NCI-H1105 treated with DMSO at 0.1 percent for 48 hours (cell line): ENCODE results near the gene DYDC2.

Source experiments
- DNase-seq: peaks from one replicate; lab custom pipeline; 2025; lab: John Stamatoyannopoulos, UW

The DYDC2 gene

DNA sequence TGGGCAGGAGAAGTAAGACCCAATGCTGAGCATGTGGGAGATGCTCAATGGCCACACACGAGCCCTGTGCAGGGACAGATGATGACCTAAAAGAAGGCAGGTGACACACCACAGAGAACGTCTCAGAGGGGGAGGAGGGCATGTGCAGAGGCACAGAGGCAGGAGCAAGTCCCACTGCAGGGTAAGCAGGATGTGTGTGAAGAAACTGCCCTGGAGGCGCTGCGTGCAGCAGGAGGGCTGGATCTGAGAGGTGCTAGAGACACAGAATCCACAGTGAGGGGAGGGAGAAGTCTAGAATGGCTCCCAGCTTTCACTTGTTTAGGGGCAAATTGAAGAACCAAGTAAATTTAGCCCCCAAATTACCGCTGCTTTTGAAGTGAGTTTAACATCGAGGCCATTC, 14.9 kb downstream of the DYDC2 start:
- DNase-seq: no peak

DNA sequence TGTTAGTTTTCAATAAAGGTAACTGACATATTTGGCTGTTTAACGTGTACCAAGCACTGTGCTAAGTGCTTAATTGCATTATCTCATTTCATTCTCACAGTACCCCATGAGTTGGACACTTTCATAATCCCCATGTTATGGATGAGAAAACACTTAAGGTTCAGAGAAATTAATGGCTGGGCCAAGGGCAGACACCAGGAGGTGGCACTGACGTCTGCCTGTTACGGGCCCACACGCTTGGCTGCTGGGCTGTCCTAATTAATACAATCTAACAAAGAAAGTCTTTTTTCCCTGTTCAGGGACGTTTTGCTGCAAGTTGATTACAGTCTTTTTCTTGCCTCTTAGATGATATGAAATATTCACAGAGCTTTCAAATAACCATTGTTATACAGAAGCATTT, 16.1 kb downstream of the DYDC2 start:
- DNase-seq: no peak

DNA sequence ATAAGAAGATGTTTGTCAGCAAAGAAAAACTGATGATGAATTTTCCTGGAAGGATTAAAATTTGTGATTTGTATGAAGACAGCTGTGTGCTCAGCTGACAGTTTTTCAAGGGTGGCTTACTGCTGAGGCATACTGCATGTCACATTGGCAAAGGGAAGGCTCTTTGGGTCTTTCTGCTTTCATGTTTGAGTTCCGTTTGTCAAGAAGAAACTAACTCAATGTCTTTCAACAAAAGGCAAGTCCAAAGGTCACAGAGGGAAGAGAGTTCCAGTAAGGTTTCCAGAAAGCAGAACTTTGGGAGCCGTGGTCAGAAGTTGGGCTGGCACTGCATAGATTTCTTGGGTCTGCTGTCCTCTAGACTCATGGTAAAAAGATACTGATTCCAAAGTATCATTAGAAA, 16.9 kb downstream of the DYDC2 start:
- no peak for DNase-seq

DNA sequence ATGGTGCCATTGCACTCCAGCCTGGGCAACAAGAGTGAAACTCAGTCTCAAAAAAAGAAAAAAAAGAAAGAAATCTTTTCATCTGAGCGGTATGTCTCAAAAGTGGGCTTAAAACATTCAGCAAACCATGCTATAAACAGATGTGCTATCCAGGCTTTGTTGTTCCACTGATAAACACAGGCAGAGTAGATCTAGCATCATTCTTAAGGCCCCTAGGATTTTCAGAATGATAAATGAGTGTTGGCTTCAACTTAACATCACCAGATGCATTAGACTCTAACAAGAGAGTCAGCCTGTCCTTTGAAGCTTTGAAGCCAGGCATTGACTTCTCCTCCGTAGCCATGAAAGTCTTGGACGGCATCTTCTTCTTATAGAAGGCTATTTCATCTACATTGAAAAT, 23.1 kb downstream of the DYDC2 start:
- DNase-seq: no peak

DNA sequence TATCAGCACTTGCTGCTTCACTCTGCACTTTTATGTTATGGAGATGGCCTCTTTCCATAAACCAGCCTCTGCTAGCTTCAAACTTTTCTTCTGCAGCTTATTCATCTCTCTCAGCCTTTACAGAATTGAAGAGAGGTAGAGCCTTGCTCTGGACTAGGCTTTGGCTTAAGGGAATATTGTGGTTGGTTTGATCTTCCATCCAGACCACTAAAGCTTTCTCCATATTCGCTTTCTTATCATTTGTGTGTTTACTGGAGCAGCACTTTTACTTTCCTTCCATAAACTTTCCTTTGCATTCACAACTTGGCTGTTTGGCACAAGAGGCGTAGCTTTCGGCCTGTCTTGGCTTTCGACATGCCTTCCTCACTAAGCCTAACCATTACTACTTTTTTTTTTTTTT, 23.6 kb downstream of the DYDC2 start:
- DNase-seq: no peak

DNA sequence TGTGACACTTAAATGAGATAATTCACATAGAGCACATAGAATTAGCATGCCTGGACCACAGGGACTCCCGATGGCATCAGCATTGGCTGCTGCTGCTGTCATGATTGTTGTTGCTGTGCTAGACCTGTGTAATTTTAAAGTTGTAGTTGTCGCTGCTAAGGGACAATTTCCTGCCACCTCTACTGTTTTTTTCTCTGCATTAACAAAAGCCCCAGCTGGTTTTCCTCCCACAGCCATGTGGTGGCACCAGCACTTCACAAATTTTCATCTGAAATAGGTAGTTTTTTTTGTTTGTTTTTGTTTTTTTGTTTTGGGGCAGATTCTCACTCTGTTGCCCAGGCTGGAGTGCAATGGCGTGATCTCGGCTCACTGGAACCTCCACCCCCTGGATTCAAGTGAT, 26.4 kb downstream of the DYDC2 start:
- no peak for DNase-seq

DNA sequence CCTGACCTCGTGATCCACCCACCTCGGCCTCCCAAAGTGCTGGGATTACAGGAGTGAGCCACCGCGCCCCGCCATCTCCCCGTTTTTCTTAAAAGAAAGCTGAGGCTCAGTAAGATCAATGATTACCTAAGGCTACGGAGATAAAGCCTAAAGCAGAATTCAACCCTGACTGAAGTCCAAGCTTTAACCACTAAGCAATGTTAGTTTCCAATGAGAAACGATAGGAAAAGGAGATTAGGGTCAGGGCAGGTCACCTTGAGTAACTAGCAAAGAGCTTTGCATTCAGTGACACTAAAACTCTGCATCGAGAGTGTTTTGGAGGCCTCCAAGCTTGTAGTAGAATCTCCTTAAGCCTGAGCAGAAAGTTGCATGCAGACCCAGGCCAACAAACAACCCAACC, 34.2 kb downstream of the DYDC2 start:
- DNase-seq: no peak

DNA sequence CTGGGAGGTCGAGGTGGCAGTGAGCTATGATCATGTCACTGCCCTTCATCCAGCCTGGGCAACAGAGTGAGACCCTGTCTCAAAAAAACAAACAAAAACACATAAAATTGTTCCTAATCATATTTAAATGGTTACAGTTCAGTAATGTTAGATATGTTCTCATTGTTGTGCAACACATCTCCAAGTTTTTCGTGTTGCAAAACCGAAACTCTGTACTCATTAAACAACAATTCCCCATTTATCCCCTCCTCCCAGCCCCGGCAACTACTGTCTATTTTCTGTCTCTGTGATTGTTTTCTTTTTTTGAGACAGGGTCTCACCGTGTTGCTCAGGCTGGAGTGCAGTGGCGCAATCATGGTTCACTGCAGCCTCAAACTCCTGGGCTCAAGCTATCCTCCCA, 35.7 kb downstream of the DYDC2 start:
- no peak for DNase-seq

DNA sequence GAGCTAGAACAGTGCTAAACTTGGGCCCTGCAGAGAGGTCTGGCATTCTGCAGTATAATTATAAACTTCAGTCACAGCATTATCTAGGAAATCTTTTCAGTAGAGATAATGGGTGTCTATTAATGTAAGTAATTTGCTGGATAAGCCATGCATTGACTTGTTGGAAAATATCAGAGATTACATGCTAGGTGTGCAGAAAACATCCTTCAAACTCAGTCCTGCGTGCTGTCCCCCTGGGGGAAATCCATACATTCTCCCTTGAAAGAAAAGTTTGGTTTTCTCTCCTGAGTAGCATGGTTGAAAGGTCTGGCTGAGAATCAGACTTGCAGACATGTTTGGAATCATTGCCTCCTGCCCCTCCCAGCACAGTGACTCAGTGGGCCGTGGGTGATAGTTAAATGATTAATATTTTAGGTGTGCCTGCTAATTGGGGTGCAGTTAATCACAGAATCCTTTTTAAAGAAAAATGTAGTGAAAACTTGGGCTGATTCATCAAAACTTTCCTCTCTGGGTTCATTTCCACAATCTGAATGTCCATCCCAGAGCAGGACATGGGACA, 37.9 kb downstream of the DYDC2 start:
- no peak for DNase-seq

DNA sequence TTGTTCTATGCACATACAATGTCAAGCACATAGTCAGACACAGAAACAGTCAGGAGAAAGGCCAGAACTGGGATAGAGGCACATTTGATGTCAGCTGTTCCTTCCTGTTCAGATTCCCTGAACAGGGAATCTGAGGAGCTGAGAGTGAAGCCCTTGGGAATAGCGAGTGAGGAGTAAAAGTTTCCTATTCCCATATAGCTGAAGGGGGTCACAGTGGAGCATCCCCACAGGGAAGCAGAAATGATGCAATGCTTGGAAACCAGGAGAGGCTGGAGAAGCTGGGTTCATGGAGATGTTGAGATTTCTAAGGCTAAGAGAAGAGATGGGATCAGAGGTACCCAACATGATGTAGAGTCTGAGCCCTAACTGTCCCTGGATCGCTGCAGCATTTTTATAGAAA, 40.4 kb downstream of the DYDC2 start:
- DNase-seq: no peak

DNA sequence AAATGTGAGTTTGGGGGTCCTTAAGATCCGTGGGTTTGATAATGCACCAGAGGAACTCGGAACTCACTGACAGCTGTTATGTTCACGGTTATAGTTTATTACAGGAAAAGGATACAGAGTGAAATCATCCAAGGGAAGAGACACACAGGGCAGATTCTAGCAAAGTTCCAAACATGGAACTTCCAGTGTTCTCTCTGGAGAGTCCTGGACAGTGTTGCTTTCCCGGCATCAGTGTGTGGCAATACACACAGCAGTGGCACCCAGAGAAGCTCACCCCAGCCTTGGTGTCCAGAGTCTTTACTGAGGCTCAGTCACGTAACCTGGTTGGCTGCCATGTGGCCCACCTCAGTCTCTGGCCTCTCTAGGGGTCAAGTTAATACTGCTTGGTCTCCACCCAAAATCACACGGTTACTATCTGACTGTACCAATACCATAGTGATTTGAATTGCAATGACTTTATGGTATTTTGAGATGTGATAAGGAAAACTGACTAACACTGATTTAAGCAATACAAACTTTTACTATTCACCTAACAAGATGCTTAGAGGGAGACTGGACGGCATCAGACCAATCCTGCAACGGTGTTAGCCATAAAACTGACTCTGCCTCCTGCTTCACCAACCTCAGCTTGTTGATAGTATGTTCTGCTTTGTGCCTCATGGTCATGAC, 43.7 kb downstream of the DYDC2 start:
- no peak for DNase-seq

DNA sequence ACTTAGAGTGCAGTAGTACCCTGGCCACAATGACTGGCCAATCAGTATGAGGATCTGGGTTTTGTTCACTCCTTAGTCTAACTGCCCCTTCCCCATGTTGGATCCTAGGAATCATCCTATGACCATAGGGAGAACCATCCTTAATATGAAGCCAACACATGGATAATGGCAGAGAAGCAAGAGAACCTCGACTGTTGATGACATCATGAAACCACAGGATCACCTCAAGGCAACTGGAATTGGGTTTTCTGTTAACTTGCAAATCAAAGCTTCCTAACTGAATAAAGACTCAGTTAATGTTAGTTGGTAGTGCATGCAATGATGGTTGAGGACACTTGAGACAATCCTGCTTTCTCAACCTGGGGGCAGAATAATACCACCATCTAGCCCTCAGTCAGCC, 48.5 kb downstream of the DYDC2 start:
- no peak for DNase-seq

DNA sequence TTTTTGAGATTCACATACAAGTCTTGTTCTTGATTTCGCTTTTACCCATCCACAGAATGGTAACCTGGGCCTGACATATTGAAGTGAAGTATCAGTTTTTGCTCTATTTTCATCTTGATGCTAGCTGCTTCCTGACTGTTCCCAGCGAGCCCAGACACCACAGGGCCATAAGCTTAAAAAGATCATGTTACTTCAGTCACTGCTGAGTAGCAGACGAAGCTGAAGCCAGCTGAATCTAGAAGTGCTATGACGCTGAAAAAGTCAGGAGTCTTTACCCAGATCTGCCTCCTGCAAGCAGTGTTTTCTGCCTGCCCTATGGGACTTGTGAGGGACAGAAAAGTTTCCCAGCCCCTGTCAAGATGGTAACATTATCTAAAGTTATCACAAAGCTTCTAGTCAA, 49.0 kb downstream of the DYDC2 start:
- DNase-seq: no peak

DNA sequence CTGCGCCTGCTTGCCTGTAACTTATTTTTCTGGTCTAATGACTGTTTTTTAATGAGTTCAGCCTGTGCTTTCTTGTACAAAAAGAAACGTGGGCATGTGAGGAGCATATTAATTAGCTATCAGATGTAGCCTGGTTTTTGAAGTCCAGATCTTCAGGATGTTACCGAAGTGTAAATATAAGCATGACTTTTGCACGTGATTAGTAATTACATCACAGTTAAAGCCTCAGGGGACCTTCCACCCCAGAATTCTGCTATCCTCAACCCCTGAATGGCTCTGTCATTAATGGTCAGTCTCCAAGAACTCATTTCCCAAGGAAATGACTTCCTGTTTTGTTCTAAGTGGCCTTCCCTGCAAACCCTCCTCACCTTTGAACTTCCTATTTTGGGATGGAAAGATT, 49.6 kb downstream of the DYDC2 start:
- no peak for DNase-seq

DNA sequence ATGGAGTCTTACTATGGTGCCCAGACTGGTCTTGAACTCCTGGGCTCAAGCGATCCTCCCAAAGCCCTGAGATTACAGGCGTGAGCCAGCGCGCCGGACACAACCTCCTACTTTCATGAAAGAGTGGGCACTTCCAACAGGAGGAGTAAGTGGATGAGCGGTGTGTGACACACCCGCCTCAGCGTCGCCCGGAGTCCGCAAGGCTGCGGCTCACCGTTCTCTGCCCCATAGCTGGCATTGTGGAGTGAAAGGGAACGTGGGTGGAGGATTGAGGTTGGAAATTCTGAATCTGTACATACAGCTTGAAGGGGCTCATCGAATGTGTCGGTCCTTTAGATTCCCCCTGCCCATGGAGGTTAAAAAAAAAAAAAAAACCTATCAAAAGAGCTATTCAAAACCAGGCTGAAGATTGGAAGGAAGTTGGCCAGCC, 51.2 kb downstream of the DYDC2 start:
- DNase-seq: peak; percentile 41

DNA sequence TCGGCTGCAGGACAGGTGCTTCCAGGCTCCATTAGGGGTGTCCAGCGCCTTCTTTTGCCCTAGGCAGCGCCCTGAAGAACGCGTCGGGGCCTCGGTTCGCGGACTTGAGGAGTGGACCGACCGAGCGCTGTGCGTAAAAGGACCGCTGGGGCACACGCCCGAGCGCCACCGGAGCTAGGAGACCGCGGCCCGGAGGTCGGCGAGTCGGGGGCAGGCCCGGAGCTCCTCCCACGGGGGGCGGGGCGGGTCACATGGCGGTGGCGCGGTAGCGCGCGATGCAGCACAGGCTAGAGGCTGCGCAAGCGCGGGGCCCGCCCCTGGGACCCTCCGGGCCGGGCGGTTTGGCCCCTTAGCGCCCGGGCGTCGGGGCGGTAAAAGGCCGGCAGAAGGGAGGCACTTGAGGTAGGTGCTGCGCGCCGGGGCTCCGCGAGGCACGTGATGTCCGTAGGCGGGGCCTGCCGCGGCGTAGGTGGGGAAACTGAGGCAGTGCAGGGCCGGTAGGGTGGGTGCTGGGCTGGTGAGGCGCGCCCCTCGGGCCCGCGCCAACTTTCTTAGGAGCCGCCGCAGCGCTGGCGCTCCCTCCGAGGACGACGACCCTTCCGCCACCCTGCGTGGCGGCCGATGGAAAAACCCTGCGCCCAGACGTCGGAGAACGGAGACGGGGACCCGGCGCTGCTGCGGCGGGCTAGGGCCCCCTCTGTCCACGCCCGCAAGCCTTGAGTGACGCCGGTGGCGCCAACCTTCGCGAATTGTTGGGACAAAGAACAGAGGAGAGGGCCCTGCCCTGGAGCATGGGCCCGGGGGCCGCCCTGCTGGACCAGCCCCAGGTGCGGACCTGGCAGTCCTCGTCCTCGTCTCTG, 51.9 kb downstream of the DYDC2 start, which contains the start of gene PRXL2A:
PRXL2A (plus strand) TSS at position 310 of the 860 bp plus-strand sequence. CDS start 11,917 bp downstream, outside the sequence.
- peak; percentile 68 for DNase-seq

DNA sequence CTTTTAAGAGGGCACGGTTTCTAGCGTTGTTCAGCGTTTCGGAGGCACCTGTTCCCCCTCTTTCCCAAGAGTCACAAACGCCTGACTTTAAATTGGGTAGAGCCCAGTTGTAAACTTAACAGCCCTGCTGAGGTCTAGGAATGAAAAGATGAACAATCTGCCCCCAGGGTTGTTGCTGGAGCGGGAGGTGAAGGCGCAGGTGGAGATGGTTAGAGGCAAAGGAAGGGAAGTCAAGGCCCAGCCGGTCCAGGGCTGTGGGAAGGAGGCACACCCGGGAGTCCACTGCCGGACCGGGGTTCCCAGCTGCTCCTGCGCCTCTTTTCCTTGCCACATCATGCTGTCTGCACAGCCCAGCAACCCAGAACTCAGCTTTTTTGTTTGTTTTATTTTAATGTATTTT, 52.5 kb downstream of the DYDC2 start:
- DNase-seq: no peak

DNA sequence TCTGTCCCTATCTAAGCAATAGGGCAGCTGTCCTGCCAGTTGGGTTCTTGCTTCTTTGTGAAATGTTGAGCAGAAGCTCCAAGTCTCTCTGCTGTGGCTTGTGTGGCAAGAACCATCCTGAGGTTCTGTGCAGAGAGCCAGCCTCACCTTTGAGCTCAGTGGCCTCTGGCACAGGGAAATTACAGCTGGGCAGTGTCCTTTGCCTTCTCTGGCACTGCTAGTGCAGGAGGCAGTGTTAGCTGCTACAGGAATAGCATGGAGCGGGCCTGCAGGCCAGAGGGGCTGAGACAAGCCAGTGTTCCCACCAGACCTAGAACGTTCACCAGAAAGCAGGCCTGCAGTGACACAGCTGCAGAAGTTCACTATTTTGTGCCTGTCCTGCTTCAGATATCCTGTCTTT, 53.5 kb downstream of the DYDC2 start:
- no peak for DNase-seq

DNA sequence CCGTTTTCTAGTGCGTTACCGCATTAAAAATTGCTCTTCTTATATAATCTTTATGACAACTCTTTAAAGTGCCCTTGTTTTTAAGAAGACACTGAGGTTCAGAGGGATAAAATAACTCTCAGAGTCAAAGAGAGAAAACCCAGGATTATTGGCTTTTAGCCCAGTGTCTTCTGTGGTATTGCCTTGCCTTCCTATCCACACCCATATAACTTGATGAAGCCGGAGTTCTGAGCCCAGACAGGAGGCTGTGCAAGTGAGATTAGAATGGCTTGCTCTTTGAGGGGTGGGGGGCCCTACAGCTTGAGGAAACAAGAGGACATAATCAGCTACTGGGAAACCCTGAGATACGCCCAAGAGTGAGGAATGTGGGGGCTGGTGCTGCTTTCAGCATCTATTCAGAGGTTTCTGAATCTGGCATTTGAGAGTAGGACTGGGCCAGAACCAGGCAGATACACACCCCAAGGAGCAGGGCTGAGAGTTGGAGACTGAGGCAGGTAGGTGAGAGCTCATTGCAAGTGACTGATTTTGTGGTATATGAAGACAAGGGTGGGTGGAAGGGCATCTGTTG, 54.1 kb downstream of the DYDC2 start:
- DNase-seq: no peak

DNA sequence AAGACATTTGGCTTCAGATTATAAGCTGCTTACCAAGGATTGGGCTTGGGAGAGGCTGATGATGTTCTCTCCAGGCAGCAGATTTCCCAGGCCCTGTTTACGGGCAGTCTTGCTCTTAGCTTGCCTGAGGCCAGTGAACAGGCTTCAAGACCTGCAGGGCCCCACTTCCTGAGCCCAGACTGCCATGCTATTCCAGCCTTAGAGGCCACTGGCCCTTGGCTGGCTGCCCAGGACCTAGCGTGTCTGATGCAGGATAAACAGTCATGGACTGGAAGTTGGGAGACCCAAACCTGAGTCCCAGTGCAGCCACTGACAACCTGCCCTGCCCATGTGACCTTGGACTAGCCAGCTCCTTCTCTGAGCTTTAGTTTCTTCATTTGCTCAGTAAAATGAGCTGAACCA, 54.7 kb downstream of the DYDC2 start:
- no peak for DNase-seq

DNA sequence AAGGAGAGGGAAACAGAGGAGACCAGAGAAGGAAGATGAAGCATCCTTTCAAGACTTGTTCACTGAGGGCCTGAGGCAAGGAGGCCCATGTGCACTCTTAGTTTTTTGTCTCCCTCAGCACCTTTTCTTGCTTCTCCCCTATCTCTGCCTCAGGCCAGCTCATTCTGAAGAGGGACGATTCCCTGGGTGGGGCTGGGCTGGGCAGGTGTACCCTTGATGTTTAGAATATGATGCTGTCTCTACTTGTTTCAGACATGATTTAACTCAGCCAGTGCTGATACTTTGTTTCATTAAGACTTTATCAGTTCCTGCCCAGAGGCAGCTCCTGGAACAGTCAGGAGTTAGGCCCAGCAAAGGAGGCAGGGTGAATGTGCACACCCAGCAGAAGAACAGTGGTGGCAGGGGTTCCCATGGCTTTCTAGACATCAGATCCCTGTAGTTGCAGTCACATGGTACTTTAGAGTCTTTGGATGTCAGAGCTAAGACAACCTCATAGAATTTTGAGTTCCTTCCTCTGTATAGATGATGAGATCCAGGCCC, 55.2 kb downstream of the DYDC2 start:
- no peak for DNase-seq

DNA sequence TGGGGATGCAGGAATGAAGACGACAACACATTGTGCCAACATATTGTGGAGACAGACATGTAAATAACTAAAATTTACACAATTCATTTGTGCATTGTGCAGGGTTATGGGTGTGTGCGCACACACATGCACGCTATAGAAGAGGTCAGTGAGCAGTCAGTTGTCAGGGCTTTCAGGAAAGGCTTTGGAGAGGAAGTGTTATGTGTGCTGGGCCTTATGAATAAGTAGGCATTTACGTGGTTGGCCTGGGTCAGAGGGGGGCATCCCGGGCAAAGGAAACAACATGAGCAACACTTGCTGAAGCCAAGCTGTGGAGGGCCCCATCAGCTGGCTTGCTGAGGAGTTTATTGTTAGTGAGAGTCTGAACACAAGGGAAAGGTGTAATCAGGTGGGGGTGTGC, 55.9 kb downstream of the DYDC2 start:
- DNase-seq: no peak
